GM19193 (cell line): Measurements from ENCODE around the gene SPANXB1.
"Not testable (repeated sequence)": the region's sequence is repeated elsewhere in the genome, so short reads cannot be mapped to it uniquely, and the experiment has no call there.

Experiments used
- POLR2A ChIP-seq: IDR thresholded peaks from 4 replicates; pipeline ENCODE4 v1.6.1; 2011; ENCODE audit not compliant: insufficient read depth, insufficient read length; ENCODE audit errors: extremely low read depth

The SPANXB1 gene

GRCh38 chrX:141002568-141002967 is at the start of gene SPANXB1:
SPANXB1 (plus strand) TSS chrX:141002594; CDS start chrX:141002694, 100 bp downstream.
- not testable (repeated sequence) for TF ChIP-seq POLR2A

- TF ChIP-seq POLR2A, result no peak
Measured at GRCh38 chrX:140967036-140967435, 35.4 kb upstream of the SPANXB1 start.

- TF ChIP-seq POLR2A, result no peak
Measured at GRCh38 chrX:140971099-140971795, 31.1 kb upstream of the SPANXB1 start.

GRCh38 chrX:140975472-140975871 is 26.9 kb upstream of the SPANXB1 start:
- TF ChIP-seq POLR2A, result no peak

GRCh38 chrX:140980271-140980670 is 22.1 kb upstream of the SPANXB1 start:
- no peak for TF ChIP-seq POLR2A

- TF ChIP-seq POLR2A, result no peak
Measured at GRCh38 chrX:140983730-140984129, 18.7 kb upstream of the SPANXB1 start.
